AG04449 (cell line): ENCODE measurements around the gene ORMDL3.

Source experiments
- CTCF ChIA-PET: fragments of 350-600 bp; formaldehyde crosslinking; extraction: SDS; loops from one replicate; lab custom pipeline; 2021; ENCODE audit warnings: antibody characterized with exemption; lab: Yijun Ruan, JAX
- POLR2A ChIA-PET: fragments of 400-600, 350-600 bp; formaldehyde crosslinking; extraction: SDS; loops from one replicate; lab custom pipeline; 2020; ENCODE audit warnings: antibody characterized with exemption, inconsistent platforms; lab: Yijun Ruan, JAX
- DNase-seq: peaks from one replicate; pipeline ENCODE4 v3.0.0-alpha.2; 2010; ENCODE audit warnings: low read depth, low spot score
- H3K4me3 ChIP-seq: 2 replicates; pipeline ENCODE4 v1.5.1; 2011; ENCODE audit warnings: low read depth, mild to moderate bottlenecking, control low read depth, low read length
- TF ChIP-seq, protein P1 (sequence below): IDR thresholded peaks from one replicate; pipeline ENCODE4 v1.5.1; 2011; ENCODE audit warnings: mild to moderate bottlenecking, moderate library complexity, low read length, control low read depth, inconsistent platforms; ENCODE audit not compliant: insufficient read depth; ENCODE audit errors: missing control alignments

Gene ORMDL3

DNA sequence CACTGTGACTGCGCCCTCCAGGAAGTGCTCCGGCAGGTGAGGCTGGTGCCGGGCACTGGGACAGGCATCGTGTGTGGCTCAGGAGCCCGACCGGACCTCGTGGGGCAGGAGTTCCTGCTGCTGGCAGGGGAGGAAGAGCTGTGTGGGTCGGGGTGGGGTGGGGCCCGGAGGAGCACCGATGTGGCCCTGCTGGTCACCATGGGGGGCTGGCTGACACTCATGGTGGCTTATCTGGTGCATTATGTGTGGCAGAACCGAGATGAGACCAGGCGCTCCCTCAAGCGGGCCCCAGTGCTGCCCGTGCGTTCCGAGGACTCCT, 17.0 kb upstream of the ORMDL3 start:
- H3K4me3 ChIP-seq, result no peak overlapping the region
- CTCF ChIA-PET, result interaction anchor here (1.1 kb wide), 1 partner anchor 13 kb away, joined by 3 read pairs; no protein-coding TSS in a partner anchor
- DNase-seq, result no peak
- TF ChIP-seq, protein P1, sequence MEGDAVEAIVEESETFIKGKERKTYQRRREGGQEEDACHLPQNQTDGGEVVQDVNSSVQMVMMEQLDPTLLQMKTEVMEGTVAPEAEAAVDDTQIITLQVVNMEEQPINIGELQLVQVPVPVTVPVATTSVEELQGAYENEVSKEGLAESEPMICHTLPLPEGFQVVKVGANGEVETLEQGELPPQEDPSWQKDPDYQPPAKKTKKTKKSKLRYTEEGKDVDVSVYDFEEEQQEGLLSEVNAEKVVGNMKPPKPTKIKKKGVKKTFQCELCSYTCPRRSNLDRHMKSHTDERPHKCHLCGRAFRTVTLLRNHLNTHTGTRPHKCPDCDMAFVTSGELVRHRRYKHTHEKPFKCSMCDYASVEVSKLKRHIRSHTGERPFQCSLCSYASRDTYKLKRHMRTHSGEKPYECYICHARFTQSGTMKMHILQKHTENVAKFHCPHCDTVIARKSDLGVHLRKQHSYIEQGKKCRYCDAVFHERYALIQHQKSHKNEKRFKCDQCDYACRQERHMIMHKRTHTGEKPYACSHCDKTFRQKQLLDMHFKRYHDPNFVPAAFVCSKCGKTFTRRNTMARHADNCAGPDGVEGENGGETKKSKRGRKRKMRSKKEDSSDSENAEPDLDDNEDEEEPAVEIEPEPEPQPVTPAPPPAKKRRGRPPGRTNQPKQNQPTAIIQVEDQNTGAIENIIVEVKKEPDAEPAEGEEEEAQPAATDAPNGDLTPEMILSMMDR, result no peak
- POLR2A ChIA-PET, result no interaction called here

DNA sequence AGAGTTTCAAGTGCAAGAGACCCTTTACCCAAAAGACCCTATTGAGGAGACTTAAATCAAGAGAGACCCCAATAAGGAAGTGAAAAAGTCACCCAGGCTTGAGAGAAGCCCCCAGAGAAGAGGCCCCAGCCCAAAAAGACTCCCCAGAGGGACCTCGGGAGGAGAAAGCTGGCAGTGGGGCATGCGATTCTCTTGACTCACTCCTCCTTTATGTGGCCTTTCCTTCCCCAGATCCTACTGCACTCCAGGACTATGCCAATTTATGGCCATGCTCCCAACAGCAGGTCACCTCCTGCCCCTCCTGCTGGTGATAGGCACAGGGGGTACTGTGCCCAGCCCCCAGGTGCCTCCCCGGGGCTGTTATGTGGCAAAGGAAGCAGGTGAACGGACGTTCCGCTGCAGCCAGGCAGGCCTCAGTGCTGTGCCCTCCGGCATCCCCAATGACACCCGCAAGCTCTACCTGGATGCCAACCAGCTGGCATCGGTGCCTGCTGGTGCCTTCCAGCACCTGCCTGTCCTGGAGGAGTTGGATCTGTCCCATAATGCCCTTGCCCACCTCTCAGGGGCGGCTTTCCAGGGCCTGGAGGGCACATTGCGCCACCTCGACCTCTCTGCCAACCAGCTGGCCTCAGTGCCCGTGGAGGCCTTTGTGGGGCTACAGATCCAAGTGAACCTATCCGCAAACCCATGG, 16.4 kb upstream of the ORMDL3 start:
- CTCF ChIA-PET, result interaction anchor here (1.1 kb wide), 1 partner anchor 14 kb away, joined by 3 read pairs; no protein-coding TSS in a partner anchor
- no peak for DNase-seq
- no peak overlapping the region for H3K4me3 ChIP-seq
- POLR2A ChIA-PET, result no interaction called here
- TF ChIP-seq, protein P1, result no peak

DNA sequence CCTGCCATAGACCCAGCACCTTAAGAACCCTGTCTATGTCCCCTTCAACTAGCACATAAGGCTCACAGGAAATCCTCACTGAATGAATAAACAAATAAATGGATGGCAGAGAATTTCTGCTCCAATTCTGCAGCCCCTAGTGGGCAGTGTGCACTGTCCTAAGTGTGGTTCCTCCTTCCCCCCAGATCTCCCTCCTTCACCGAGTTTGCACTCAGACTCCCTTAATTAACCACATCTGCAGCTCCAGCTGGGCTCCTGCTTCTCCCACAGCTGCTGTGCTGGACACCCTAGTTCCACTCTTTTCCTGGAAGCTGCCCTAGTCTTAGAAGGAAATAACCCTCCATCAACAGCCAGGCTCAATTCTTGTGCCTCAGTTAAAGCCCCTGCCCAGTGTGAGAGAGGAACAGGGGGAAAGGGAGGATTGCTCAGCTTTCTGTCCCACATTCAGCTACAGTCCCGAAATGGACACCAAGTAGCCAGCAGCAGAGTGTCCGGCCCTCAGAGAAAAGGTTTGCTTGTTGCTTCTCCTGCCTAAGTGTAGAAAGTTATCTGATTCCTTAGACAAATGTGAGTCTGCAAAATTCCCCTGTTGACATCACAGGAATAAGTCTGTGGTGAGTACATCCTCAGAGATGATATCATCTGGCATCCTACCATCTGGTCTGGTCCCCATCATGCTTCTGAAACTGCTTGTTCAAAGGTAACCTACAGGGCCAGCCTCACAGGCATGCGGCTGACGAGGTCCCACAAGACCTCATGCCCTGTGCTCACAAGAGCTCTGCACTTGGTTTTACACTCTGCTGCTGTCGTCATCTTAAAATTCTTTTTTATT, 12.4 kb upstream of the ORMDL3 start:
- TF ChIP-seq, protein P1, result peak; percentile 64
- ChIA-PET POLR2A (interaction anchor here (1.1 kb wide), 1 partner anchor 34 kb away, joined by 3 read pairs; no protein-coding TSS in a partner anchor), CTCF (interaction anchor here (0.7 to 3.1 kb wide), 11 partner anchors 8 to 67 kb away, joined by 3 to 26 read pairs (median 4); partner anchors contain the start of genes ORMDL3 and PSMD3)
- peak; percentile 57 for DNase-seq
- no peak overlapping the region for H3K4me3 ChIP-seq

DNA sequence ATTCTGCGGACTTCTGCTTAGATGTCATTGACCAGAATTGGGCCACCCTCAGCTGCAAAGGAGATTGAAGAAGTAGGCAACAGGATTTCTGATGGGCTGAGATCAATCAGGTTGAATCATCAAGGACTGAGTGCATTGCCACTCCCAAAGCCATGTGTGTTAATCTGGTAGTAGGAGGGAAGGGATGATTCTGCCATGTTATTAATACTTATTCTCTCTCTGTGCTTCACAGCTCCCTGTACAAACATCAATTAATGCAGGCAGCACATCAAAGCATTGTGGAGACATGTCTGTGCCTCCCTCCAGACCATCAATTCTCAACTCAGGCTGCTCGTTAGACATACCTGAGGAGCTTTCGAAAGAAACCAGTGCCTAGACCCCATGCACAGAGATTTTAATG, 11.7 kb upstream of the ORMDL3 start:
- DNase-seq, result no peak
- TF ChIP-seq, protein P1, result no peak
- ChIA-PET CTCF (interaction anchor here (0.7 to 3.1 kb wide), 9 partner anchors 8 to 43 kb away, joined by 3 to 26 read pairs (median 4); partner anchors contain the start of genes ORMDL3 and PSMD3), POLR2A (no interaction called here)
- no peak overlapping the region for H3K4me3 ChIP-seq

DNA sequence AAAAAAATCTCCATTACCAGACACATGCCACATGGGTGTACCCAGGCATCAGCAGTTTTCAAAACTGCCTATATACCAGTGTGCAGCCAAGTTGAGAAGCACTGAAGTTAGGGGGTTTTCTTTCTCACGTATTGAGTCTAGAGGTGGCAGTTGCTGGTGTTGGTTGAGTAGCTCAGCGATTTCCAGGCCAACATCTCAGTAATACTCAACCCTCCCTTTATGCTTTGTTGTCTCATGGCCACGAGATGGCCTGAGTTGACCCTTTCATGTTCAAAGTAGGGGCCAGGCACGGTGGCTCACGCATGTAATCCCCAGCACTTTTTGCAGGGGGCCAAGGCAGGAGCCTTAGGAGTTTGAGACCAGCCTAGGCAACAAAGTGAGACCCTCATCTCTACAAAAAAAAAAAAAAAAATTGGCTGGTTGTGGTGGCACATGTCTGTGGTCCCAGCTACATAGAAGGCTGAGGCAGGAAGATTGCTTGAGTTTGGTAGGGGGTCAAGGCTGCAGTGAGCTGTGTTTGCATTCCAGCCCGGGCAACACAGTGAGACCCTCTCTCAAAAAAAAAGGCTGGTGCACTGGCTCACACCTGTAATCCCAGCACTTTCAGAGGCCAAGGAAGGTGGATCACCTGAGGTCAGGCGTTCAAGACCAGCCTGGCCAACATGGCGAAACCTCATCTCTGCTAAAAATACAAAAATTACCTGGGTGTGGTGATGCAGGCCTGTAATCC, 10.9 kb upstream of the ORMDL3 start:
- no peak for DNase-seq
- POLR2A ChIA-PET, result interaction anchor here (0.6 kb wide), 1 partner anchor 13 kb away, joined by 4 read pairs; no protein-coding TSS in a partner anchor
- H3K4me3 ChIP-seq, result no peak overlapping the region
- TF ChIP-seq, protein P1, result no peak
- CTCF ChIA-PET, result interaction anchor here (0.7 to 3.1 kb wide), 13 partner anchors 9 to 65 kb away, joined by 3 to 16 read pairs (median 3); partner anchors contain the start of gene PSMD3
